Stimulated activated CD8-positive, alpha-beta memory T cell treated with anti-CD3 and anti-CD28 coated beads, Interleukin-12 subunit alpha, Interleukin-12 subunit beta, amount 100 ng/mL, for 4 hours (primary cell): ENCODE results near the gene RC3H1.

Experiments
- DNase-seq: peaks from one replicate; pipeline ENCODE4 v3.0.0-alpha.2; 2020; ENCODE audit warnings: low read depth

The RC3H1 gene

DNA sequence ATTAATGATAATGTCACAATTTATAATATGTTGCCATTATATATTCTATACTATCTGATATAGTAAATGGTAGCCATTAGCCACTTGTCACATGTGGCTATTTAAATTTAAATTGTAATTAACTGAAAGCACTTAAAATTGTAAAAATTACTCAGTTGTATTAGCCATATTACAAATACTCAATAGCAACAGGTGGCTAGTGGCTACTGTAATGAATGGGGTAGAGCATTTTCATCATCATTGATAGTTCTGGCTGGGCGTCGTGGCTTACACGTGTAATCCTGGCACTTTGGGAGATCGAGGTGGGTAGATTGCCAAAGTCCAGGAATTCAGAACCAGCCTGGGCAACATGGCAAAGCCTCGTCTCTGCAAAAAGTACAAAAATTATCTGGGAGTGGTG lies 137.5 kb downstream of the RC3H1 start:
- DNase-seq, result no peak
